RWPE1 (cell line): ENCODE measurements around the gene CHAF1A.

Experiments used
- CTCF ChIA-PET: fragments of 350-600 bp; sonication (Branson Sonifier 250); formaldehyde crosslinking; extraction: SDS; loops from one replicate; lab custom pipeline; 2021; lab: Yijun Ruan, JAX
- POLR2A ChIA-PET: fragments of 400-600 bp; formaldehyde crosslinking; extraction: SDS; loops from one replicate; lab custom pipeline; 2020; ENCODE audit warnings: antibody characterized with exemption; ENCODE audit not compliant: low non-redundant PET; lab: Yijun Ruan, JAX
- DNase-seq: peaks from one replicate; pipeline ENCODE4 v3.0.0; 2012; ENCODE audit warnings: low spot score
- H3K27ac ChIP-seq: fragments of 450-650 bp; 2 replicates; pipeline ENCODE4 v1.5.1; 2017
- CTCF ChIP-seq: fragments of 450-650 bp; conservative IDR thresholded peaks from 2 replicates; pipeline ENCODE4 v1.5.1; 2017; ENCODE audit warnings: low read depth, mild to moderate bottlenecking

The CHAF1A gene

GRCh38 chr19:4456476-4456842 is 54.0 kb downstream of the CHAF1A start:
- peak; percentile 52 for DNase-seq
- no peak for TF ChIP-seq CTCF
- ChIA-PET CTCF (no interaction called here), POLR2A (interaction anchor here (0.6 to 1.4 kb wide), 4 partner anchors 15 to 160 kb away, joined by 3 to 9 read pairs (median 4); partner anchors contain the start of gene HDGFL2)
- peak overlapping the region; percentile 100 for H3K27ac ChIP-seq

GRCh38 chr19:4456843-4457653 is 54.6 kb downstream of the CHAF1A start:
- ChIA-PET CTCF (no interaction called here), POLR2A (interaction anchor here (0.6 to 1.4 kb wide), 3 partner anchors 15 to 160 kb away, joined by 3 to 6 read pairs (median 3); partner anchors contain the start of gene HDGFL2)
- no peak for TF ChIP-seq CTCF
- H3K27ac ChIP-seq, result peak overlapping the region; percentile 100
- DNase-seq, result peak; percentile 73

- peak; percentile 96 for DNase-seq
- ChIA-PET POLR2A (interaction anchor here (1.4 kb wide), 1 partner anchor 14 kb away, joined by 6 read pairs; the partner anchor contains the start of gene HDGFL2), CTCF (interaction anchor here (0.6 kb wide), 1 partner anchor 28 kb away, joined by 3 read pairs; no protein-coding TSS in a partner anchor)
- no peak for TF ChIP-seq CTCF
- H3K27ac ChIP-seq, result peak within 1 kb of the TSS; percentile 100
These were observed 55.4 kb downstream of the CHAF1A start, which contains the start of gene UBXN6 for GRCh38 chr19:4457654-4458395. Gene UBXN6 (minus strand): TSS chr19:4457794. CDS start chr19:4457697, 97 bp downstream.

- TF ChIP-seq CTCF, result no peak
- ChIA-PET POLR2A (no interaction called here), CTCF (interaction anchor here (0.6 kb wide), 1 partner anchor 74 kb away, joined by 6 read pairs; no protein-coding TSS in a partner anchor)
- no peak overlapping the region for H3K27ac ChIP-seq
- no peak for DNase-seq
These were observed 62.6 kb downstream of the CHAF1A start for GRCh38 chr19:4464815-4465581.

GRCh38 chr19:4467835-4468234 is 65.4 kb downstream of the CHAF1A start:
- no peak overlapping the region for H3K27ac ChIP-seq
- ChIA-PET CTCF (no interaction called here), POLR2A (no interaction called here)
- TF ChIP-seq CTCF, result no peak
- no peak for DNase-seq
